ENCODE results near the gene ZZZ3. TPM values are rescaled to one million over a fixed set of nuclear protein-coding genes. Genes with fewer than 3 reads are reported as not detected.
"Not testable (repeated sequence)": the region's sequence is repeated elsewhere in the genome, so short reads cannot be mapped to it uniquely, and the experiment has no call there.

ZZZ3 gene
- total and polyA plus RNA-seq, 8 donors, result 36.3 to 65.3 (median 58.9) TPM

DNA sequence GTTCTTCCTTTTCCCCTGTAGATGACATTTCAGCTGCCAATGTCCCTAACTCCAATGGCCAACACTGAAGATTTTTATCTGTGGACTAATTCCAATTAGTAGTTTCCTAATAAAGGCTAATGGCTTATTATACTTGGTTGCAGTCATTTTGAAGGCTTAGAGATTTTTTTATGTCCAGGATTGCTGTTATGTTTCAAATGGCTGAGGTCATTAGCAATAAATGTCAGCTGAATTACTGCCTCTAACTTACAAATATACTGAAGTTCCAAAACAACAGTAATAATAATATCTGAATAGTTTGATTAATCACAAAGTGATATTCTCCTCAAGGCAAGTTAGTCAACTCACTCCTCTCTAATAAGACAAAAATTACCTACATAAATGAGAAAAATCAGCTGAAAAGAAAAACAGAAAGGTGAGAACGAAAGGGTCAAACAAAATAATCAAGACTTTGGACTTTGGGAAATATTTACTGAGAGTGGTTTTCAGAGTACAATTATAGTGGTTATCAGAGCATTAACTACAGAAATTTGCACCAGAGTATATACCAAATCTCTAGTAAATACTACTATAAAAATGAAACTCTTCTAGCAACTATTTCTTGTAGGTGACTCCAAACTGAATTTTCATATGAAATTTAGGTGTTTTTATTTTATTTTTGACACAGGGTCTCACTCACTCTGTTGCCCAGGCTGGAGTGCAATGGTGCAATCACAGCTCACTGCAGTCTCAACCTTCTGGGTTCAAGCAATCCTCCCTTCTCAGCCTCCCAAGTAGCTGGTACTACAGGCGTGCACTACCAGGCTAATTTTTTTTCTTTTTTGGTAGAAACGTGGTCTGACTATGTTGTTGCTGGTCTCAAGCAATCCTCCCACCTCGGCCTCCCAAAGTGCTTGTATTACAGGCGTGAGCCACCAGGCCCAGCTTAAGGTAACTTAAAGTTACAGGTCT, 3.5 kb downstream of the ZZZ3 start:
- DNase-seq (no peak), ATAC-seq (no peak)
- H3K4me3 ChIP-seq, result no peak overlapping the region
- intact Hi-C loops (cut with DNase I), result no loop called here
- peaks cover 4 to 43% of the 10 kb centered on the region in 2 donors for H3K4me1 ChIP-seq
- TF ChIP-seq, protein P1, sequence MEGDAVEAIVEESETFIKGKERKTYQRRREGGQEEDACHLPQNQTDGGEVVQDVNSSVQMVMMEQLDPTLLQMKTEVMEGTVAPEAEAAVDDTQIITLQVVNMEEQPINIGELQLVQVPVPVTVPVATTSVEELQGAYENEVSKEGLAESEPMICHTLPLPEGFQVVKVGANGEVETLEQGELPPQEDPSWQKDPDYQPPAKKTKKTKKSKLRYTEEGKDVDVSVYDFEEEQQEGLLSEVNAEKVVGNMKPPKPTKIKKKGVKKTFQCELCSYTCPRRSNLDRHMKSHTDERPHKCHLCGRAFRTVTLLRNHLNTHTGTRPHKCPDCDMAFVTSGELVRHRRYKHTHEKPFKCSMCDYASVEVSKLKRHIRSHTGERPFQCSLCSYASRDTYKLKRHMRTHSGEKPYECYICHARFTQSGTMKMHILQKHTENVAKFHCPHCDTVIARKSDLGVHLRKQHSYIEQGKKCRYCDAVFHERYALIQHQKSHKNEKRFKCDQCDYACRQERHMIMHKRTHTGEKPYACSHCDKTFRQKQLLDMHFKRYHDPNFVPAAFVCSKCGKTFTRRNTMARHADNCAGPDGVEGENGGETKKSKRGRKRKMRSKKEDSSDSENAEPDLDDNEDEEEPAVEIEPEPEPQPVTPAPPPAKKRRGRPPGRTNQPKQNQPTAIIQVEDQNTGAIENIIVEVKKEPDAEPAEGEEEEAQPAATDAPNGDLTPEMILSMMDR (IDR thresholded peaks at IDR 0.05), result no peak
- H3K27ac ChIP-seq, result no peak overlapping the region
- H3K9me3 ChIP-seq, result no peaks in the 10 kb centered on the region
- H3K27me3 ChIP-seq, result no peaks in the 10 kb centered on the region
- no peaks in the 10 kb centered on the region for H3K36me3 ChIP-seq

DNA sequence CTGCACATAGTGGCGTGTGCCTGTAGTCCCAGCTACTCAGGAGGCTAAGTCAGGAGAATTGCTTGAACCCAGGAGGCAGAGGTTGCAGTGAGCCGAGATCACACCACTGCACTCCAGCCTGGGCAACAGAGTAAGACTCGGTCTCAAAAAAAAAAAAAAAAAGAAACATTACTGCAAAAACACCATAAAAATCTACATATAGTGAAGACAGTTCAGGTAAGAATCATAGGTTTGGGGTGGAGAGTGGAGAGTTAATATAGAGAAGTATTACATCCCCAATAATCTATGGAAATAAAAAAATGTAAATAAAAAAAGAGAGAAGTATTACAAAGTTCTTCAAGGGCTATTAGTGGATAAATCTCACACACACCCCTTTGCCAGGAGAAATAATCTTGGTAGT, 7.7 kb downstream of the ZZZ3 start:
- DNase-seq; H3K27me3 ChIP-seq; intact Hi-C loops (cut with DNase I); H3K27ac ChIP-seq; ATAC-seq; H3K9me3 ChIP-seq; H3K4me3 ChIP-seq; H3K36me3 ChIP-seq: not testable (repeated sequence)
- peaks cover 0 to 25% of the 10 kb centered on the region in 2 donors for H3K4me1 ChIP-seq

DNA sequence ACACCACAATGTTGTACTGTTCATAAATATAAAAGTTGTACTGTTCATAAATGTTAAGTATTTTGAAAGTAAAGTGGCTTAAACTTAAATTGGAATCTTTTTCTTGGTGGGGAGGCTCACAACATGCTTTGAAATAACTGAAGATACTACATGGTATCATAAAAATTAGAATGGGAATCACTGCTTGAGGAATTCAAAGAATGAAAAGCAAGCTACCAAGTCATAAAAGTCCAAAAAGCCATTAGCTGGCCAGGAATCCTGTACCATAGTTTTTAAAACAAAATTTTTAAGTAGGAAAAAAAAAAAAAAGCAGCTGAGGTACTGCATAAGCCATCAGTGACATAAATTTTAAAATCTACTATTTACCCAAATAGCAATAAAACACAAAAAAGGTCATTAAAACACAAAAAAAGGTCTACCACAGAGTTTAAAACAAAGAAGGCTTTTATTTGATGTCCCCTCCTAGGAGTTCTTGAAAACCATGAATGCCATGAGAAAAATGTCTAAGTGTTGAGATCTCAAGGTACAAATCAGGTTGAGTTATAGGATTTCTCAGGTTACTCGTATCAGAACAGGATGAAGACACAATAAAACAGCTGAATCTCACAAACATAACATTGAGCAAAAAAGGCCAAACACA, 8.6 kb downstream of the ZZZ3 start:
- no peak for DNase-seq
- no peak overlapping the region for H3K27ac ChIP-seq
- ATAC-seq, result no peak
- peaks cover 0 to 21% of the 10 kb centered on the region in 2 donors for H3K4me1 ChIP-seq
- no peaks in the 10 kb centered on the region for H3K36me3 ChIP-seq
- no peaks in the 10 kb centered on the region for H3K9me3 ChIP-seq
- H3K4me3 ChIP-seq, result no peak overlapping the region
- intact Hi-C loops (cut with DNase I), result no loop called here
- no peaks in the 10 kb centered on the region for H3K27me3 ChIP-seq
- TF ChIP-seq, protein P1 (IDR thresholded peaks at IDR 0.05), result no peak

DNA sequence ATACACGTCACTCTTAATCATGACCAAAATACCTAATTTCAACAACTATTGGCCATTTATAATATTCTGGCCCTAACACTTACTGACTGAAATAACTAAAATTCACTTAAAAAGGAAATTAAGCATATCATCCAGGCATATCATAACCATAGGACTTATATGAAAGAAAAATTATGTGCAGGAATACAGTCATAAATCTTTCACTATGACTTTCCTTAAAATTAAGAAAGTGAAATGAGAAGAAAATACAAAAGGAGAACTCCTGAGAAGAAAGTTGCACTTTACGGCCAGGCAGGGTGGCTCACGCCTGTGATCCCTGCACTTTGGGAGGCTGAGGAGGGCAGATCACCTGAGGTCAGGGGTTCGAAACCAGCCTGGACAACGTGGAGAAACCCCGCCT, 9.4 kb downstream of the ZZZ3 start:
- intact Hi-C loops (cut with DNase I), result no loop called here
- Histone ChIP-seq H3K4me3 (no peak overlapping the region), H3K36me3 (no peaks in the 10 kb centered on the region), H3K9me3 (no peaks in the 10 kb centered on the region), H3K27ac (no peak overlapping the region), H3K4me1 (peaks cover 0 to 16% of the 10 kb centered on the region in 2 donors), H3K27me3 (no peaks in the 10 kb centered on the region)
- TF ChIP-seq, protein P1 (IDR thresholded peaks at IDR 0.05), result no peak
- no peak for ATAC-seq
- DNase-seq, result no peak

DNA sequence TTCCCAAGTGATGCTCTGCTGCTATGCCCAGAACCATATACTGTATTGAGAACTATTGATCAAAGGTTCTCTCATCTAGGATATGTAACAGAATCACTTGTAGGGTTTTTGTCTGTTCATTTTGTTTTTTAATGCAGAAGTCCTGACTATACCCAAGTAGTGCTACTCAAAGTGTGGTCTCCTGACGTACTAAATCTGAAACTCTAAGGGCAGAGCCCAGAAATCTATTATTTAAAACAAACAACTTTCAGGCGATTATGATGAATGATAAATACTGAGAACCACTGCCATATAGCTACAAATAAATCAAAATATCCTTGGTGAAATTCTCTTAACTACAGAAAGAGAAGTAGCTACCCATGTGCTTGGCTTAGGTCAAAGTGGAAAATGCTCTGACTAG, 10.1 kb downstream of the ZZZ3 start:
- no peak overlapping the region for H3K4me3 ChIP-seq
- no peak for DNase-seq
- H3K27me3 ChIP-seq, result no peaks in the 10 kb centered on the region
- peaks cover 0 to 15% of the 10 kb centered on the region in 2 donors for H3K4me1 ChIP-seq
- no peaks in the 10 kb centered on the region for H3K9me3 ChIP-seq
- H3K27ac ChIP-seq, result no peak overlapping the region
- TF ChIP-seq, protein P1 (IDR thresholded peaks at IDR 0.05), result no peak
- intact Hi-C loops (cut with DNase I), result no loop called here
- no peak for ATAC-seq
- H3K36me3 ChIP-seq, result no peaks in the 10 kb centered on the region

All from left lung (tissue), 10 donors.